ENCODE measurements around the gene CAPN7. TPM values are rescaled to one million over a fixed set of nuclear protein-coding genes. Genes with fewer than 3 reads are reported as not detected.

Gene CAPN7
- total RNA-seq, 1 experiment from 2014 or later: 12.0 TPM

- no peak for DNase-seq (ENCODE audit: low read depth)
- in situ Hi-C loops (cut with HindIII; ENCODE audit: low pct_unique_long_range_greater_than_20kb, low sequenced_read_pairs): no loop called here
Measured at GRCh38 chr3:15221574-15222217, 15.7 kb downstream of the CAPN7 start.

GRCh38 chr3:15223685-15224572, 17.9 kb downstream of the CAPN7 start:
- no peak for DNase-seq (ENCODE audit: low read depth)
- in situ Hi-C loops (cut with HindIII; ENCODE audit: low pct_unique_long_range_greater_than_20kb, low sequenced_read_pairs): no loop called here

GRCh38 chr3:15228147-15228546, 22.1 kb downstream of the CAPN7 start:
- no peak for DNase-seq (ENCODE audit: low read depth)
- in situ Hi-C loops (cut with HindIII; ENCODE audit: low pct_unique_long_range_greater_than_20kb, low sequenced_read_pairs): no loop called here

GRCh38 chr3:15229262-15229661, 23.2 kb downstream of the CAPN7 start:
- DNase-seq (ENCODE audit: low read depth): no peak
- in situ Hi-C loops (cut with HindIII; ENCODE audit: low pct_unique_long_range_greater_than_20kb, low sequenced_read_pairs): no loop called here

GRCh38 chr3:15241341-15241740, 35.3 kb downstream of the CAPN7 start:
- no peak for DNase-seq (ENCODE audit: low read depth)
- in situ Hi-C loops (cut with HindIII; ENCODE audit: low pct_unique_long_range_greater_than_20kb, low sequenced_read_pairs): no loop called here

- in situ Hi-C loops (cut with HindIII; ENCODE audit: low pct_unique_long_range_greater_than_20kb, low sequenced_read_pairs): no loop called here
- DNase-seq (ENCODE audit: low read depth): no peak
Measured at GRCh38 chr3:15243822-15244482, 37.9 kb downstream of the CAPN7 start.

GRCh38 chr3:15246186-15246585, 40.1 kb downstream of the CAPN7 start:
- in situ Hi-C loops (cut with HindIII; ENCODE audit: low pct_unique_long_range_greater_than_20kb, low sequenced_read_pairs): no loop called here
- DNase-seq (ENCODE audit: low read depth): no peak

GRCh38 chr3:15253023-15253697, 47.1 kb downstream of the CAPN7 start:
- no peak for DNase-seq (ENCODE audit: low read depth)
- in situ Hi-C loops (cut with HindIII; ENCODE audit: low pct_unique_long_range_greater_than_20kb, low sequenced_read_pairs): no loop called here

- in situ Hi-C loops (cut with HindIII; ENCODE audit: low pct_unique_long_range_greater_than_20kb, low sequenced_read_pairs): no loop called here
- no peak for DNase-seq (ENCODE audit: low read depth)
Measured at GRCh38 chr3:15255215-15255614, 49.2 kb downstream of the CAPN7 start.

GRCh38 chr3:15256861-15257341, 50.9 kb downstream of the CAPN7 start:
- in situ Hi-C loops (cut with HindIII; ENCODE audit: low pct_unique_long_range_greater_than_20kb, low sequenced_read_pairs): no loop called here
- DNase-seq (ENCODE audit: low read depth): no peak

GRCh38 chr3:15258720-15259119, 52.7 kb downstream of the CAPN7 start:
- no peak for DNase-seq (ENCODE audit: low read depth)
- in situ Hi-C loops (cut with HindIII; ENCODE audit: low pct_unique_long_range_greater_than_20kb, low sequenced_read_pairs): no loop called here

- in situ Hi-C loops (cut with HindIII; ENCODE audit: low pct_unique_long_range_greater_than_20kb, low sequenced_read_pairs): no loop called here
- no peak for DNase-seq (ENCODE audit: low read depth)
Measured at GRCh38 chr3:15260531-15260930, 54.5 kb downstream of the CAPN7 start.

GRCh38 chr3:15261274-15261673, 55.2 kb downstream of the CAPN7 start:
- no peak for DNase-seq (ENCODE audit: low read depth)
- in situ Hi-C loops (cut with HindIII; ENCODE audit: low pct_unique_long_range_greater_than_20kb, low sequenced_read_pairs): no loop called here

GRCh38 chr3:15262021-15262420, 56.0 kb downstream of the CAPN7 start:
- DNase-seq (ENCODE audit: low read depth): no peak

GRCh38 chr3:15263120-15263519, 57.1 kb downstream of the CAPN7 start:
- in situ Hi-C loops (cut with HindIII; ENCODE audit: low pct_unique_long_range_greater_than_20kb, low sequenced_read_pairs): no loop called here
- no peak for DNase-seq (ENCODE audit: low read depth)

More at GRCh38 chr3:15262021-15262420, 56.0 kb downstream of the CAPN7 start:
- in situ Hi-C loops (cut with HindIII; ENCODE audit: low pct_unique_long_range_greater_than_20kb, low sequenced_read_pairs): no loop called here

GRCh38 chr3:15263926-15264325, 57.9 kb downstream of the CAPN7 start:
- no peak for DNase-seq (ENCODE audit: low read depth)
- in situ Hi-C loops (cut with HindIII; ENCODE audit: low pct_unique_long_range_greater_than_20kb, low sequenced_read_pairs): no loop called here

GRCh38 chr3:15264486-15264885, 58.4 kb downstream of the CAPN7 start:
- DNase-seq (ENCODE audit: low read depth): no peak
- in situ Hi-C loops (cut with HindIII; ENCODE audit: low pct_unique_long_range_greater_than_20kb, low sequenced_read_pairs): no loop called here

GRCh38 chr3:15265655-15266509, 59.8 kb downstream of the CAPN7 start:
- in situ Hi-C loops (cut with HindIII; ENCODE audit: low pct_unique_long_range_greater_than_20kb, low sequenced_read_pairs): no loop called here
- DNase-seq (ENCODE audit: low read depth): no peak
